ENCODE data around the gene ENOX1.

DNA sequence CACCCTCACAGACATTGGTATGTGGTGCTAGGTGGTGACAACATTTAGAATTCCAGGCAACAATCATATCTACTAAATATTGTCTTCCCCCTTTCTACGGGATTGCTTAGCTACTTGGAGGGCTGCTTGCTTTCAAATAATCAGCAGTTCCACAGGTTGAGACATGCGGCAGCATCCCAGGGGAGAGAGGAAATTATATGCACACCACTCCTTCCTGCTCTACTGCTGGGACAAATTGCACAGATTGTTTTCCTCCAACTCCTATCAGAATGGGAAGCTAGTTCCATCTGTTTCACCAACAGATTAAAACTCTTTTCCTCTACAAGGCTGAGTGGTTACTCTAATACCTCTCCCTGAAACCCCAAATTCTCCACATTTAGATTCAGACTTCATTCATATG, 488.0 kb downstream of the ENOX1 start:
- TF ChIP-seq, protein P1, sequence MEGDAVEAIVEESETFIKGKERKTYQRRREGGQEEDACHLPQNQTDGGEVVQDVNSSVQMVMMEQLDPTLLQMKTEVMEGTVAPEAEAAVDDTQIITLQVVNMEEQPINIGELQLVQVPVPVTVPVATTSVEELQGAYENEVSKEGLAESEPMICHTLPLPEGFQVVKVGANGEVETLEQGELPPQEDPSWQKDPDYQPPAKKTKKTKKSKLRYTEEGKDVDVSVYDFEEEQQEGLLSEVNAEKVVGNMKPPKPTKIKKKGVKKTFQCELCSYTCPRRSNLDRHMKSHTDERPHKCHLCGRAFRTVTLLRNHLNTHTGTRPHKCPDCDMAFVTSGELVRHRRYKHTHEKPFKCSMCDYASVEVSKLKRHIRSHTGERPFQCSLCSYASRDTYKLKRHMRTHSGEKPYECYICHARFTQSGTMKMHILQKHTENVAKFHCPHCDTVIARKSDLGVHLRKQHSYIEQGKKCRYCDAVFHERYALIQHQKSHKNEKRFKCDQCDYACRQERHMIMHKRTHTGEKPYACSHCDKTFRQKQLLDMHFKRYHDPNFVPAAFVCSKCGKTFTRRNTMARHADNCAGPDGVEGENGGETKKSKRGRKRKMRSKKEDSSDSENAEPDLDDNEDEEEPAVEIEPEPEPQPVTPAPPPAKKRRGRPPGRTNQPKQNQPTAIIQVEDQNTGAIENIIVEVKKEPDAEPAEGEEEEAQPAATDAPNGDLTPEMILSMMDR (IDR thresholded peaks at IDR 0.05) = no peak
- no peak for TF ChIP-seq POLR2A (IDR thresholded peaks at IDR 0.05)
